ENCODE measurements around the gene DGKG. TPM values are rescaled to one million over a fixed set of nuclear protein-coding genes. Genes with fewer than 3 reads are reported as not detected.

The DGKG gene
- total and polyA plus RNA-seq, 10 of the 15 experiments (the other 5 are each of a cell fraction or from before 2014, with no cell fraction given), result 0.39 to 6.2 (median 4.7) TPM

DNA sequence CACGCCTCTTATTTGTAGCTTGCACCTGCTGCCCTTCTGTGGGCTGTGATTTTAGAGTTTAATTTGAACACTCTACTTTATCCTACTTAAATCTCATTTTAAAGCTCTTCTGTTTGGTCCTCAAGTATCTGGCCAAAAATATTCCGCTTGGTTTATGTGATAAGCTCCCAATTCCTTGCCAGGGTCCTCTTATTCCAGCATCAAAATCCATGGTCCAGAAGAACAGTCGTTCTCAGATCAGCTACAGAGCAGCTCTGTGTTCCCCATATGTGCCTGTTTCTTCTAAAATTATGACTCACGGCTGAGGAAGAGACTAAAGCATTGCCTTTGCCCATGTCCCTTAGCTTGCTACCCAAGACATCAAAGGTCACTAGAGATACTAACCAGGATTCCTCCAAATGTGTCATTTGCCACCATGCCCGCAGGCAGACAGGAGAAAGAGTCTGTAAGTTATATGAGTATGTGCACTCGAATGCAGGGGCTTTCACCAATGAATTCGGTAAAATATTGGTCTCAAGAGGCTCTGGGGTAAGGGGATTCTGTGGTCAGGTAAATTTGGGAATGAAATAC, 137.9 kb downstream of the DGKG start:
- H3K4me2 ChIP-seq (ENCODE audit: control insufficient read depth, insufficient read depth), result no peak overlapping the region
- ChIA-PET POLR2A (interaction anchor here (0.6 to 1.0 kb wide), 2 partner anchors 64 to 115 kb away, joined by 3 to 4 read pairs; no protein-coding TSS in a partner anchor), RAD21 (ENCODE audit: unreplicated experiment) (interaction anchor here (1.0 to 1.5 kb wide), 3 partner anchors 11 to 91 kb away, joined by 3 read pairs; no protein-coding TSS in a partner anchor), CTCF (interaction anchor here (0.5 to 1.5 kb wide), 8 partner anchors 10 to 391 kb away, joined by 3 to 9 read pairs (median 3); no protein-coding TSS in a partner anchor), SMC1A (ENCODE audit: uncharacterized antibody, unreplicated experiment) (interaction anchor here (0.6 to 1.5 kb wide), 11 partner anchors 9 to 316 kb away, joined by 3 to 6 read pairs (median 3); no protein-coding TSS in a partner anchor)
- H3K4me3 ChIP-seq, result no peak overlapping the region
- H3K9me3 ChIP-seq (replicated peaks; ENCODE audit: control insufficient read depth, insufficient read depth, low read length), result no peaks in the 10 kb centered on the region
- no peak overlapping the region for H2AFZ ChIP-seq (ENCODE audit: control insufficient read depth, low read depth, low read length)
- WGBS (ENCODE audit: insufficient coverage, insufficient replicate concordance, low lambda C conversion rate, missing lambda C conversion rate), result 70% methylated on average over 7 of the region's 7 CpGs
- no peaks in the 10 kb centered on the region for H3K79me2 ChIP-seq (ENCODE audit: control insufficient read depth, insufficient read depth, low read length)
- DNase-seq (ENCODE audit: low read depth, low spot score) (no peak), FAIRE-seq (no peak), ATAC-seq (no peak)
- in situ Hi-C loops (cut with MboI), result no loop called here
- TF ChIP-seq TCF12 (IDR thresholded peaks at IDR 0.05; ENCODE audit: low read depth, low read length) (no peak), PAX8 (IDR thresholded peaks at IDR 0.05) (no peak), HDAC2 (IDR thresholded peaks at IDR 0.05) (no peak), CBX3 (IDR thresholded peaks at IDR 0.05; ENCODE audit: borderline replicate concordance, low read depth) (no peak), SMARCA5 (IDR thresholded peaks at IDR 0.05) (no peak), ZNF274 (IDR thresholded peaks at IDR 0.05; ENCODE audit: insufficient read depth, insufficient read length) (no peak), TBL1XR1 (IDR thresholded peaks at IDR 0.05; ENCODE audit: low read depth, low read length) (no peak), RB1 (IDR thresholded peaks at IDR 0.05; ENCODE audit: borderline replicate concordance) (no peak), RUNX3 (IDR thresholded peaks at IDR 0.05; ENCODE audit: low read length) (no peak), GATAD2B (conservative IDR thresholded peaks at IDR 0.05; ENCODE audit: low read depth) (no peak), HCFC1 (IDR thresholded peaks at IDR 0.05; ENCODE audit: low read length) (no peak), ZNF384 (IDR thresholded peaks at IDR 0.05; ENCODE audit: borderline replicate concordance, low read depth, low read length) (no peak), RELA (IDR thresholded peaks at IDR 0.05; ENCODE audit: borderline replicate concordance, partially characterized antibody) (no peak), SP1 (IDR thresholded peaks at IDR 0.05; ENCODE audit: low read depth, low read length) (no peak)
- TF ChIP-seq, protein P1, sequence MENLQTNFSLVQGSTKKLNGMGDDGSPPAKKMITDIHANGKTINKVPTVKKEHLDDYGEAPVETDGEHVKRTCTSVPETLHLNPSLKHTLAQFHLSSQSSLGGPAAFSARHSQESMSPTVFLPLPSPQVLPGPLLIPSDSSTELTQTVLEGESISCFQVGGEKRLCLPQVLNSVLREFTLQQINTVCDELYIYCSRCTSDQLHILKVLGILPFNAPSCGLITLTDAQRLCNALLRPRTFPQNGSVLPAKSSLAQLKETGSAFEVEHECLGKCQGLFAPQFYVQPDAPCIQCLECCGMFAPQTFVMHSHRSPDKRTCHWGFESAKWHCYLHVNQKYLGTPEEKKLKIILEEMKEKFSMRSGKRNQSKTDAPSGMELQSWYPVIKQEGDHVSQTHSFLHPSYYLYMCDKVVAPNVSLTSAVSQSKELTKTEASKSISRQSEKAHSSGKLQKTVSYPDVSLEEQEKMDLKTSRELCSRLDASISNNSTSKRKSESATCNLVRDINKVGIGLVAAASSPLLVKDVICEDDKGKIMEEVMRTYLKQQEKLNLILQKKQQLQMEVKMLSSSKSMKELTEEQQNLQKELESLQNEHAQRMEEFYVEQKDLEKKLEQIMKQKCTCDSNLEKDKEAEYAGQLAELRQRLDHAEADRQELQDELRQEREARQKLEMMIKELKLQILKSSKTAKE (IDR thresholded peaks at IDR 0.05; ENCODE audit: low read depth, poor library complexity, severe bottlenecking), result no peak
- TF ChIP-seq, protein P2, sequence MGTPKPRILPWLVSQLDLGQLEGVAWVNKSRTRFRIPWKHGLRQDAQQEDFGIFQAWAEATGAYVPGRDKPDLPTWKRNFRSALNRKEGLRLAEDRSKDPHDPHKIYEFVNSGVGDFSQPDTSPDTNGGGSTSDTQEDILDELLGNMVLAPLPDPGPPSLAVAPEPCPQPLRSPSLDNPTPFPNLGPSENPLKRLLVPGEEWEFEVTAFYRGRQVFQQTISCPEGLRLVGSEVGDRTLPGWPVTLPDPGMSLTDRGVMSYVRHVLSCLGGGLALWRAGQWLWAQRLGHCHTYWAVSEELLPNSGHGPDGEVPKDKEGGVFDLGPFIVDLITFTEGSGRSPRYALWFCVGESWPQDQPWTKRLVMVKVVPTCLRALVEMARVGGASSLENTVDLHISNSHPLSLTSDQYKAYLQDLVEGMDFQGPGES (IDR thresholded peaks at IDR 0.05), result no peak
- intact Hi-C loops (cut with micrococcal nuclease; ENCODE audit: unreplicated experiment), result no loop called here
- H3K27me3 ChIP-seq (replicated peaks in 1 of 2; ENCODE audit: control insufficient read depth in 2 of 2, insufficient read depth in 2 of 2, low read length in 1 of 2), result no peaks in the 10 kb centered on the region; a peak in 2 of 4 replicates
- H3K36me3 ChIP-seq (ENCODE audit: control insufficient read depth in 2 of 2, insufficient read depth in 2 of 2, low read length in 1 of 2), result no peaks in the 10 kb centered on the region
- H4K20me1 ChIP-seq (ENCODE audit: control insufficient read depth, insufficient read depth), result no peaks in the 10 kb centered on the region
- no peak overlapping the region for H3K9ac ChIP-seq (ENCODE audit: control insufficient read depth, insufficient read depth, low read length)
- H3K27ac ChIP-seq (ENCODE audit: control insufficient read depth, insufficient read depth), result no peak overlapping the region
- BruUV-seq (replicated peaks), result no TSS peak
- peaks cover 25% of the 10 kb centered on the region for H3K4me1 ChIP-seq (ENCODE audit: control insufficient read depth, insufficient read depth, low read length)
